ENCODE data around the gene DPPA2.

GRCh38 chr3:109336291-109336861 lies 20.1 kb upstream of the DPPA2 start:
- no peak for TF ChIP-seq POLR2A (IDR thresholded peaks at IDR 0.05; ENCODE audit: low read depth, low read length)
- TF ChIP-seq TAF1 (IDR thresholded peaks at IDR 0.05; ENCODE audit: low read depth, low read length), result no peak
- no peak for TF ChIP-seq SPI1 (IDR thresholded peaks at IDR 0.05; ENCODE audit: low read depth, low read length)
- TF ChIP-seq POLR2AphosphoS5 (IDR thresholded peaks at IDR 0.05; ENCODE audit: low read depth, low read length), result no peak
